HepG2 (cell line): ENCODE data around the gene CACNA1G. TPM values are rescaled to one million over a fixed set of nuclear protein-coding genes. Genes with fewer than 3 reads are reported as not detected.

ENCODE experiments used
- ATAC-seq: fragments of 200-7000 bp; cut with Tn5 transposase; 3 replicates; pipeline ENCODE4 v1.9.1; 2020; ENCODE audit warnings: mild to moderate bottlenecking, moderate library complexity
- BruUV-seq: library from RNA; stranded (reverse); fragments of 400-500 nt; replicated peaks from 2 replicates; lab custom pipeline; 2021; lab: Mats Ljungman, UMichigan
- CTCF ChIA-PET: fragments of 300-600 bp; formaldehyde crosslinking; extraction: SDS; loops from one replicate; lab custom pipeline; 2021; ENCODE audit warnings: low total read pairs, inconsistent platforms, low intra/inter-chr PET ratio; lab: Yijun Ruan, JAX
- POLR2A ChIA-PET: fragments of 350-600 bp; sonication (Branson Sonifier 250); formaldehyde crosslinking; loops from one replicate; lab custom pipeline; 2020; ENCODE audit warnings: antibody characterized with exemption, inconsistent platforms; lab: Yijun Ruan, JAX
- DNase-seq: peaks from one replicate; pipeline ENCODE4 v3.0.0-alpha.2; 2015; ENCODE audit warnings: low spot score
- FAIRE-seq: peaks from 3 replicates; lab custom pipeline; 2011; peaks lifted over from hg19 to GRCh38; lab: Jason Lieb, UNC
- H2AFZ ChIP-seq: one replicate; pipeline ENCODE4 v1.6.1; 2011; ENCODE audit warnings: low read length, inconsistent platforms
- H3K27ac ChIP-seq: fragments of 300-600 bp; 3 replicates; pipeline ENCODE4 v1.8.0; 2011; ENCODE audit warnings: mixed run types, mild to moderate bottlenecking, mixed read lengths, low read length, inconsistent platforms; ENCODE audit not compliant: insufficient read depth; ENCODE audit errors: extremely low read length
- H3K27me3 ChIP-seq, 2 experiments: fragments of 200-600 bp in 1 of 2; 2 replicates in 1 of 2; 3 replicates in 1 of 2; pipeline versions ENCODE4 v1.6.0 to v1.8.0; 2011; ENCODE audit warnings: low read length in 2 of 2, mild to moderate bottlenecking in 2 of 2, moderate library complexity in 2 of 2, inconsistent platforms in 1 of 2; ENCODE audit not compliant: insufficient read depth in 2 of 2, control insufficient read depth in 1 of 2
- H3K36me3 ChIP-seq, 2 experiments: fragments of 200-600 bp in 1 of 2; replicated peaks in 1 of 2; 2 replicates in 1 of 2; 3 replicates in 1 of 2; pipeline versions ENCODE4 v1.5.1 to v1.8.0; 2011; ENCODE audit warnings: low read length in 2 of 2, inconsistent platforms in 1 of 2; ENCODE audit not compliant: insufficient read depth in 2 of 2, control insufficient read depth in 1 of 2
- H3K4me1 ChIP-seq: 2 replicates; pipeline ENCODE4 v1.5.1; 2012; ENCODE audit warnings: low read length, inconsistent platforms; ENCODE audit not compliant: insufficient read depth
- H3K4me2 ChIP-seq: 2 replicates; pipeline ENCODE4 v1.6.0; 2011; ENCODE audit warnings: low read depth, low read length, inconsistent platforms
- H3K4me3 ChIP-seq, 3 experiments: fragments of 200-600 bp in 1 of 3; sonication (generic), shearing (Covaris generic) in 1 of 3; replicated peaks in 1 of 3; 2 replicates each; pipeline ENCODE4 v1.5.1; 2011 to 2016; ENCODE audit warnings: low read length in 3 of 3, inconsistent platforms in 2 of 3, low read depth in 2 of 3, mild to moderate bottlenecking in 2 of 3, control low read depth in 1 of 3, mixed read lengths in 1 of 3; ENCODE audit not compliant: insufficient read depth in 1 of 3
- H3K79me2 ChIP-seq: one replicate; pipeline ENCODE4 v1.6.1; 2011; ENCODE audit warnings: low read length, inconsistent platforms; ENCODE audit not compliant: insufficient read depth
- H3K9ac ChIP-seq: 2 replicates; pipeline ENCODE4 v1.6.0; 2011; ENCODE audit warnings: mild to moderate bottlenecking, low read depth, low read length, inconsistent platforms; ENCODE audit not compliant: insufficient read depth
- H3K9me3 ChIP-seq: 2 replicates; pipeline ENCODE4 v1.5.1; 2012; ENCODE audit warnings: mild to moderate bottlenecking, low read length
- H4K20me1 ChIP-seq: 2 replicates; pipeline ENCODE4 v1.6.0; 2011; ENCODE audit warnings: inconsistent platforms, mild to moderate bottlenecking, low read length, moderate library complexity; ENCODE audit not compliant: insufficient read depth
- BRF2 ChIP-seq: sonication (generic); formaldehyde crosslinking; IDR thresholded peaks from 2 replicates; pipeline ENCODE4 v1.8.1; 2022; ENCODE audit warnings: mild to moderate bottlenecking, missing genetic modification reagents
- CBX2 ChIP-seq, 2 experiments: fragments of 200-600 bp in 1 of 2; sonication (generic); formaldehyde crosslinking in 1 of 2; IDR thresholded peaks; 2 replicates each; pipeline versions ENCODE4 v1.7.0 to v1.8.1; 2018 to 2022; ENCODE audit warnings: low read depth in 2 of 2, low read length in 1 of 2, mild to moderate bottlenecking in 1 of 2, missing genetic modification reagents in 1 of 2
- HOXA5 ChIP-seq: sonication (generic); formaldehyde crosslinking; IDR thresholded peaks from 2 replicates; pipeline ENCODE4 v1.4.0; 2020; ENCODE audit warnings: missing genetic modification reagents
- MAFK ChIP-seq, 2 experiments: IDR thresholded peaks in 1 of 2; conservative IDR thresholded peaks in 1 of 2; 2 replicates each; pipeline ENCODE4 v1.6.1; 2011; ENCODE audit warnings: improper control_type of control experiment in 2 of 2, low read length in 2 of 2
- MATR3 ChIP-seq: sonication (generic); formaldehyde crosslinking; IDR thresholded peaks from 2 replicates; pipeline ENCODE4 v1.4.0; 2020; ENCODE audit warnings: missing genetic modification reagents
- ZNF543 ChIP-seq: sonication (generic); formaldehyde crosslinking; IDR thresholded peaks from 2 replicates; pipeline ENCODE4 v1.4.0; 2020; ENCODE audit warnings: mild to moderate bottlenecking, missing genetic modification reagents
- WGBS: methylation state at CpG from one replicate; pipeline ENCODE4 v1.1.6; 2017; ENCODE audit warnings: low lambda C conversion rate; 5-methylcytosine and 5-hydroxymethylcytosine counted together
- in situ Hi-C: cut with HindIII; loops from 2 replicates; pipeline ENCODE4 v1.10.0; 2017; ENCODE audit warnings: low pct_unique_long_range_greater_than_20kb; ENCODE audit not compliant: extremely low pct_ligation_motif_present
- intact Hi-C: fragments of 100-400 bp; cut with micrococcal nuclease; formaldehyde crosslinking; loops from one replicate; pipeline ENCODE4 v1.10.0; 2022; ENCODE audit not compliant: unreplicated experiment
- polyA plus RNA-seq, 8 experiments: library from polyadenylated mRNA; depleted of rRNA in 3 of 8; stranded (reverse) in 7 of 8; unstranded in 1 of 8; fragments of >200 nt; fragmentation: Illumina TruSeq in 4 of 8; extraction: Trizol in 4 of 8; gene quantifications; 2 replicates each; pipeline versions ENCODE4 v1.2.1 to v1.2.3, GENCODE V29; 2011 to 2016; ENCODE audit warnings: low read depth in 4 of 8, missing spikeins in 1 of 8, mixed read lengths in 1 of 8; ENCODE audit not compliant: insufficient read depth in 1 of 8
- total RNA-seq, 5 experiments: library from RNA; depleted of rRNA; stranded (reverse); fragments of >200 nt; fragmentation: Illumina TruSeq; extraction: Trizol; gene quantifications; 2 replicates each; pipeline ENCODE4 v1.2.3, GENCODE V29; 2016; ENCODE audit warnings: low read depth in 1 of 5

CACNA1G gene
- total and polyA plus RNA-seq, 2 of the 13 experiments (the other 11 are each of a cell fraction or from before 2014, with no cell fraction given) = 0.02 TPM; not detected in 1

GRCh38 chr17:50558091-50558490, 2.4 kb upstream of the CACNA1G start:
- 63% methylated on average over 4 of the region's 4 CpGs for WGBS
- Histone ChIP-seq H3K4me1 (peaks cover 9% of the 10 kb centered on the region), H3K27ac (no peak overlapping the region), H4K20me1 (peaks cover 5% of the 10 kb centered on the region; the same call in 1 of the 2 replicates), H3K4me3 (no peak overlapping the region), H3K4me2 (no peak overlapping the region), H3K79me2 (no peaks in the 10 kb centered on the region), H3K36me3 (no peaks in the 10 kb centered on the region; a peak in 1 of 5 replicates), H3K9me3 (no peaks in the 10 kb centered on the region), H3K27me3 (peaks cover 15 to 22% of the 10 kb centered on the region in 2 experiments), H2AFZ (no peak overlapping the region), H3K9ac (no peak overlapping the region)
- no TSS peak for BruUV-seq
- FAIRE-seq (no peak), ATAC-seq (no peak), DNase-seq (no peak)
- intact Hi-C loops (no loop called here), in situ Hi-C loops (no loop called here)
- ChIA-PET POLR2A (interaction anchor here (1.0 kb wide), 1 partner anchor 15 kb away, joined by 3 read pairs; no protein-coding TSS in a partner anchor), CTCF (no interaction called here)
- TF ChIP-seq CBX2 (IDR thresholded peaks at IDR 0.05; ENCODE audit: low read depth, low read length) = no peak
- no peak for TF ChIP-seq CBX2 (CRISPR knock-in tag; IDR thresholded peaks at IDR 0.05; ENCODE audit: low read depth)
- TF ChIP-seq ZNF543 (CRISPR knock-in tag) = no peak

GRCh38 chr17:50558581-50558940, 2.0 kb upstream of the CACNA1G start:
- no TSS peak for BruUV-seq
- ATAC-seq (peak; percentile 3; the same call in 2 of the 3 replicates), FAIRE-seq (no peak), DNase-seq (no peak)
- H4K20me1 ChIP-seq = peaks cover 5% of the 10 kb centered on the region; the same call in 1 of the 2 replicates
- no peak overlapping the region for H3K27ac ChIP-seq
- no peaks in the 10 kb centered on the region for H3K9me3 ChIP-seq
- no peaks in the 10 kb centered on the region for H3K79me2 ChIP-seq
- no peak overlapping the region for H3K4me3 ChIP-seq
- in situ Hi-C loops (no loop called here), intact Hi-C loops (no loop called here)
- no peak overlapping the region for H2AFZ ChIP-seq
- peaks cover 19 to 26% of the 10 kb centered on the region in 2 experiments for H3K27me3 ChIP-seq
- WGBS = 80% methylated on average over 12 of the region's 18 CpGs
- CTCF ChIA-PET = no interaction called here
- H3K4me1 ChIP-seq = peaks cover 9% of the 10 kb centered on the region
- POLR2A ChIA-PET = interaction anchor here (1.0 kb wide), 1 partner anchor 16 kb away, joined by 3 read pairs; no protein-coding TSS in a partner anchor
- no peak overlapping the region for H3K4me2 ChIP-seq
- TF ChIP-seq HOXA5 (no peak), BRF2 (0 out of 2 replicates have a peak, but pooled peaks have one; percentile 41), MATR3 (CRISPR knock-in tag) (no peak), MAFK (conservative IDR thresholded peaks at IDR 0.05 in 1 of 2, IDR thresholded peaks at IDR 0.05 in 1 of 2; ENCODE audit: low read length in 2 of 2) (no peak)
- TF ChIP-seq, all 625 proteins: peak for 1
- Histone ChIP-seq H3K36me3 (no peaks in the 10 kb centered on the region; a peak in 1 of 5 replicates), H3K9ac (no peak overlapping the region)
